OCI-LY7 (cell line): ENCODE results near the gene FTO.
"Not testable (repeated sequence)": the region's sequence is repeated elsewhere in the genome, so short reads cannot be mapped to it uniquely, and the experiment has no call there.

Source experiments
- EZH2phosphoT487 ChIP-seq: fragments of 200-600 bp; sonication (generic); IDR thresholded peaks from 2 replicates; pipeline ENCODE4 v1.6.1; 2018; ENCODE audit warnings: low read depth, borderline replicate concordance, mild to moderate bottlenecking, mixed run types, antibody characterized with exemption, low read length, moderate library complexity, mixed read lengths
- TF ChIP-seq, protein P1 (sequence below): fragments of 200-600 bp; sonication (generic); conservative IDR thresholded peaks from 2 replicates; pipeline ENCODE4 v1.5.1; 2014; ENCODE audit warnings: mild to moderate bottlenecking, antibody characterized with exemption, low read length, moderate library complexity, mixed read lengths

DNA sequence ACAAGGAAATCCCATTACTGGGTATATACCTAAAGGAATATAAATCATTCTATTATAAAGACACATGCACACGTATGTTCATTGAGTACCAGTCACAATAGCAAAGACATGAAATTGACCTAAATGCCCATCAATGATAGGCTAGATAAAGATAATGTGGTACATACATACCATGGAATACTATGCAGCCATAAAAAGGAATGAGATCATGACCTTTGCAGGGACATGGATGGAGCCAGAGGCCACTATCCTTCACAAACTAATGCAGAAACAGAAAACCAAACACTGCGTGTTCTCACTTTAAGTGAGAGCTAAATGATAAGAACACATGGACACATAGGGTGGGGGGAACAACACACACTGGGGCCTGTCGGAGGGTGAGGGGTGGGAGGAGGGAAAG, 18.6 kb upstream of the FTO start:
- TF ChIP-seq EZH2phosphoT487, result not testable (repeated sequence)
- TF ChIP-seq, protein P1, sequence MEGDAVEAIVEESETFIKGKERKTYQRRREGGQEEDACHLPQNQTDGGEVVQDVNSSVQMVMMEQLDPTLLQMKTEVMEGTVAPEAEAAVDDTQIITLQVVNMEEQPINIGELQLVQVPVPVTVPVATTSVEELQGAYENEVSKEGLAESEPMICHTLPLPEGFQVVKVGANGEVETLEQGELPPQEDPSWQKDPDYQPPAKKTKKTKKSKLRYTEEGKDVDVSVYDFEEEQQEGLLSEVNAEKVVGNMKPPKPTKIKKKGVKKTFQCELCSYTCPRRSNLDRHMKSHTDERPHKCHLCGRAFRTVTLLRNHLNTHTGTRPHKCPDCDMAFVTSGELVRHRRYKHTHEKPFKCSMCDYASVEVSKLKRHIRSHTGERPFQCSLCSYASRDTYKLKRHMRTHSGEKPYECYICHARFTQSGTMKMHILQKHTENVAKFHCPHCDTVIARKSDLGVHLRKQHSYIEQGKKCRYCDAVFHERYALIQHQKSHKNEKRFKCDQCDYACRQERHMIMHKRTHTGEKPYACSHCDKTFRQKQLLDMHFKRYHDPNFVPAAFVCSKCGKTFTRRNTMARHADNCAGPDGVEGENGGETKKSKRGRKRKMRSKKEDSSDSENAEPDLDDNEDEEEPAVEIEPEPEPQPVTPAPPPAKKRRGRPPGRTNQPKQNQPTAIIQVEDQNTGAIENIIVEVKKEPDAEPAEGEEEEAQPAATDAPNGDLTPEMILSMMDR, result not testable (repeated sequence)
